ENCODE data around the gene TBC1D19.

The TBC1D19 gene

GRCh38 chr4:26766141-26766540, 182.3 kb downstream of the TBC1D19 start:
- H3K27me3 ChIP-seq (ENCODE audit: insufficient read depth, low read length) = no peaks in the 10 kb centered on the region
- no peaks in the 10 kb centered on the region for H3K36me3 ChIP-seq (ENCODE audit: insufficient read depth, low read length)
- H3K79me2 ChIP-seq (ENCODE audit: insufficient read depth, low read length) = no peaks in the 10 kb centered on the region
- TF ChIP-seq CTCF (IDR thresholded peaks at IDR 0.05; ENCODE audit: low read length) (no peak), EZH2 (IDR thresholded peaks at IDR 0.05; ENCODE audit: borderline replicate concordance, low read length) (no peak)
- no peak overlapping the region for H3K9ac ChIP-seq (ENCODE audit: low read length)
- no peaks in the 10 kb centered on the region for H3K9me3 ChIP-seq (ENCODE audit: low read length)
- H3K27ac ChIP-seq (ENCODE audit: low read depth, low read length, poor library complexity, severe bottlenecking) = no peak overlapping the region
- no peak overlapping the region for H3K4me3 ChIP-seq (ENCODE audit: low read depth, low read length, poor library complexity, severe bottlenecking)
- H3F3A ChIP-seq (ENCODE audit: insufficient read depth, low read length) = no peaks in the 10 kb centered on the region
- H3K4me1 ChIP-seq (ENCODE audit: insufficient read depth, low read length, severe bottlenecking) = no peaks in the 10 kb centered on the region
- H3K9me2 ChIP-seq (ENCODE audit: low read depth, low read length) = no peaks in the 10 kb centered on the region
- no peak overlapping the region for H2AFZ ChIP-seq (ENCODE audit: low read length)
- no peaks in the 10 kb centered on the region for H4K20me1 ChIP-seq (ENCODE audit: insufficient read depth, low read length)
- no peak overlapping the region for H3K4me2 ChIP-seq (ENCODE audit: low read length)

- no peak overlapping the region for H3K9ac ChIP-seq (ENCODE audit: low read length)
- TF ChIP-seq CTCF (IDR thresholded peaks at IDR 0.05; ENCODE audit: low read length) = no peak
- no peak for TF ChIP-seq EZH2 (IDR thresholded peaks at IDR 0.05; ENCODE audit: borderline replicate concordance, low read length)
- H3K9me2 ChIP-seq (ENCODE audit: low read depth, low read length) = no peaks in the 10 kb centered on the region
- no peaks in the 10 kb centered on the region for H4K20me1 ChIP-seq (ENCODE audit: insufficient read depth, low read length)
- no peaks in the 10 kb centered on the region for H3K9me3 ChIP-seq (ENCODE audit: low read length)
- H3F3A ChIP-seq (ENCODE audit: insufficient read depth, low read length) = no peaks in the 10 kb centered on the region
- H3K4me2 ChIP-seq (ENCODE audit: low read length) = no peak overlapping the region
- H3K27me3 ChIP-seq (ENCODE audit: insufficient read depth, low read length) = no peaks in the 10 kb centered on the region
- H3K79me2 ChIP-seq (ENCODE audit: insufficient read depth, low read length) = no peaks in the 10 kb centered on the region
- no peak overlapping the region for H3K4me3 ChIP-seq (ENCODE audit: low read depth, low read length, poor library complexity, severe bottlenecking)
- no peak overlapping the region for H3K27ac ChIP-seq (ENCODE audit: low read depth, low read length, poor library complexity, severe bottlenecking)
- H3K36me3 ChIP-seq (ENCODE audit: insufficient read depth, low read length) = no peaks in the 10 kb centered on the region
- H3K4me1 ChIP-seq (ENCODE audit: insufficient read depth, low read length, severe bottlenecking) = no peaks in the 10 kb centered on the region
- no peak overlapping the region for H2AFZ ChIP-seq (ENCODE audit: low read length)
Measured at GRCh38 chr4:26772096-26772873, 188.4 kb downstream of the TBC1D19 start.

DNA sequence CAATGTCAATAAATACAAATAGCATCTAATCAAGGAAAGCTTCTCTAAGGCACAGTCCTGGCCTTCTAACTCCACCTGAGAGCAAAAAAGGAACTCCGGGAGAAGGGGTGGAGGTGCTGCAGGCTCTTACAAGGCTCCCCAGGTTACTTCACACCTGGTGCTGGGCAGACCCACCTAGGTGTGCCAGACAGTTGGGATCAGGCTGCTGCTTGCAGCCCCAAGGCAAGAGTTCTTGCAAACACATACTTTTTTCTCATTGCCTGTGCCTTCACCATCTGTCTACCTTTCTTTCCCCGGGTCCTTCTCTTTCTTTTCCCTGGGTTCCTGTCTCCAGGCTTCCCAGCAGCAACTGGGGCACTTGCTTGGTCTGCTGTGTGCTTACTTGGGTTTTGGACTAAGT, 195.3 kb downstream of the TBC1D19 start:
- Histone ChIP-seq H3K27ac (ENCODE audit: low read depth, low read length, poor library complexity, severe bottlenecking) (no peak overlapping the region), H3K4me2 (ENCODE audit: low read length) (no peak overlapping the region), H3K36me3 (ENCODE audit: insufficient read depth, low read length) (no peaks in the 10 kb centered on the region), H3K4me3 (ENCODE audit: low read depth, low read length, poor library complexity, severe bottlenecking) (no peak overlapping the region), H2AFZ (ENCODE audit: low read length) (no peak overlapping the region), H3F3A (ENCODE audit: insufficient read depth, low read length) (no peaks in the 10 kb centered on the region), H4K20me1 (ENCODE audit: insufficient read depth, low read length) (no peaks in the 10 kb centered on the region), H3K27me3 (ENCODE audit: insufficient read depth, low read length) (no peaks in the 10 kb centered on the region), H3K9ac (ENCODE audit: low read length) (no peak overlapping the region), H3K4me1 (ENCODE audit: insufficient read depth, low read length, severe bottlenecking) (peaks cover 6% of the 10 kb centered on the region), H3K79me2 (ENCODE audit: insufficient read depth, low read length) (no peaks in the 10 kb centered on the region), H3K9me2 (ENCODE audit: low read depth, low read length) (no peaks in the 10 kb centered on the region), H3K9me3 (ENCODE audit: low read length) (no peaks in the 10 kb centered on the region)
- TF ChIP-seq EZH2 (IDR thresholded peaks at IDR 0.05; ENCODE audit: borderline replicate concordance, low read length) = no peak
- no peak for TF ChIP-seq CTCF (IDR thresholded peaks at IDR 0.05; ENCODE audit: low read length)
